Measurements from ENCODE around the gene TTC28.
A peak's percentile ranks its signal among the peaks of the same experiment; 100 is the strongest.

Gene TTC28

GRCh38 chr22:28438183-28438768, 241.4 kb downstream of the TTC28 start:
- no peak for DNase-seq

- DNase-seq, result no peak
These were observed 243.7 kb downstream of the TTC28 start for GRCh38 chr22:28435982-28436381.

- DNase-seq, result no peak
These were observed 244.4 kb downstream of the TTC28 start for GRCh38 chr22:28435140-28435768.

GRCh38 chr22:28430466-28431025, 249.1 kb downstream of the TTC28 start:
- DNase-seq, result no peak

GRCh38 chr22:28429711-28430110, 249.9 kb downstream of the TTC28 start:
- DNase-seq, result no peak

- DNase-seq, result no peak
These were observed 251.4 kb downstream of the TTC28 start for GRCh38 chr22:28428271-28428670.

GRCh38 chr22:28426346-28427132, 253.1 kb downstream of the TTC28 start:
- no peak for DNase-seq

- no peak for DNase-seq
These were observed 254.4 kb downstream of the TTC28 start for GRCh38 chr22:28425211-28425610.

GRCh38 chr22:28424427-28425080, 255.1 kb downstream of the TTC28 start:
- no peak for DNase-seq

- DNase-seq, result no peak
These were observed 259.7 kb downstream of the TTC28 start for GRCh38 chr22:28419919-28420318.

GRCh38 chr22:28418008-28418407, 261.6 kb downstream of the TTC28 start:
- no peak for DNase-seq

GRCh38 chr22:28417431-28417830, 262.2 kb downstream of the TTC28 start:
- DNase-seq, result no peak

- DNase-seq, result no peak
These were observed 264.7 kb downstream of the TTC28 start for GRCh38 chr22:28414913-28415312.

- no peak for DNase-seq
These were observed 265.8 kb downstream of the TTC28 start for GRCh38 chr22:28413612-28414399.

- no peak for DNase-seq
These were observed 267.5 kb downstream of the TTC28 start for GRCh38 chr22:28412109-28412508.

GRCh38 chr22:28411125-28411524, 268.5 kb downstream of the TTC28 start:
- DNase-seq, result no peak

GRCh38 chr22:28410050-28410816, 269.4 kb downstream of the TTC28 start:
- peak; percentile 28 for DNase-seq

- no peak for DNase-seq
These were observed 270.9 kb downstream of the TTC28 start for GRCh38 chr22:28408709-28409108.

GRCh38 chr22:28407645-28408044, 272.0 kb downstream of the TTC28 start:
- DNase-seq, result no peak

- no peak for DNase-seq
These were observed 273.4 kb downstream of the TTC28 start for GRCh38 chr22:28406246-28406645.

- no peak for DNase-seq
These were observed 274.1 kb downstream of the TTC28 start for GRCh38 chr22:28405588-28405987.

- DNase-seq, result no peak
These were observed 277.1 kb downstream of the TTC28 start for GRCh38 chr22:28402539-28402938.
